GM23338 (cell line): ENCODE results near the gene RWDD3. TPM values are rescaled to one million over a fixed set of nuclear protein-coding genes. Genes with fewer than 3 reads are reported as not detected.

Experiments used
- ATAC-seq: fragments of 200-7000 bp; cut with Tn5 transposase; 3 replicates; pipeline ENCODE4 v1.9.1; 2020
- DNase-seq: peaks from one replicate; pipeline ENCODE4 v3.0.0-alpha.2; 2015; ENCODE audit warnings: low spot score
- H2AFZ ChIP-seq: fragments of 200-600 bp; sonication (generic); 2 replicates; pipeline ENCODE4 v1.8.0; 2016; ENCODE audit warnings: antibody characterized with exemption, mild to moderate bottlenecking, moderate library complexity
- H3F3A ChIP-seq: fragments of 200-600 bp; sonication (generic); replicated peaks from 2 replicates; pipeline ENCODE4 v1.8.0; 2017; ENCODE audit warnings: antibody characterized with exemption, mixed run types, low read depth
- H3K27ac ChIP-seq: fragments of 200-600 bp; sonication (generic); 2 replicates; pipeline ENCODE4 v1.6.1; 2016; ENCODE audit warnings: low read depth
- H3K27me3 ChIP-seq: fragments of 200-600 bp; sonication (generic); 2 replicates; pipeline ENCODE4 v1.8.0; 2016; ENCODE audit warnings: mild to moderate bottlenecking, mixed run types, moderate library complexity; ENCODE audit not compliant: insufficient read depth
- H3K36me3 ChIP-seq: fragments of 200-600 bp; sonication (generic); 2 replicates; pipeline ENCODE4 v1.8.0; 2016; ENCODE audit warnings: mild to moderate bottlenecking; ENCODE audit not compliant: insufficient read depth
- H3K4me1 ChIP-seq: fragments of 200-600 bp; sonication (generic); 2 replicates; pipeline ENCODE4 v1.8.0; 2016; ENCODE audit warnings: mild to moderate bottlenecking, moderate library complexity; ENCODE audit not compliant: insufficient read depth
- H3K4me2 ChIP-seq: fragments of 200-600 bp; sonication (generic); 2 replicates; pipeline ENCODE4 v1.7.1; 2017; ENCODE audit warnings: mixed run types
- H3K4me3 ChIP-seq: fragments of 200-600 bp; sonication (generic); 2 replicates; pipeline ENCODE4 v1.6.1; 2016; ENCODE audit warnings: mixed run types
- H3K79me2 ChIP-seq: fragments of 200-600 bp; sonication (generic); replicated peaks from 2 replicates; pipeline ENCODE4 v1.8.0; 2017; ENCODE audit warnings: mild to moderate bottlenecking; ENCODE audit not compliant: insufficient read depth
- H3K9me2 ChIP-seq: fragments of 200-600 bp; sonication (generic); 2 replicates; pipeline ENCODE4 v1.8.0; 2017; ENCODE audit not compliant: insufficient read depth
- H4K20me1 ChIP-seq: fragments of 200-600 bp; sonication (generic); replicated peaks from 2 replicates; pipeline ENCODE4 v1.8.0; 2017; ENCODE audit warnings: mild to moderate bottlenecking; ENCODE audit not compliant: insufficient read depth
- H3K27ac Mint-ChIP-seq: 2 replicates; pipeline ENCODE4 v1.8.0; 2020; ENCODE audit warnings: inconsistent platforms, mild to moderate bottlenecking, moderate library complexity, mixed read lengths
- H3K27me3 Mint-ChIP-seq: 3 replicates; pipeline ENCODE4 v1.8.0; 2022; ENCODE audit warnings: low read depth, mild to moderate bottlenecking, moderate library complexity, mixed read lengths, inconsistent platforms; ENCODE audit not compliant: insufficient read depth, poor library complexity
- H3K36me3 Mint-ChIP-seq: 3 replicates; pipeline ENCODE4 v1.8.0; 2021; ENCODE audit warnings: low read depth, mild to moderate bottlenecking, inconsistent platforms, moderate library complexity, mixed read lengths
- H3K4me1 Mint-ChIP-seq: 3 replicates; pipeline ENCODE4 v1.8.0; 2020; ENCODE audit warnings: mild to moderate bottlenecking, inconsistent platforms, mixed read lengths
- H3K4me3 Mint-ChIP-seq: 3 replicates; pipeline ENCODE4 v1.8.0; 2021; ENCODE audit warnings: moderate library complexity, mild to moderate bottlenecking, inconsistent platforms, mixed read lengths
- H3K9me3 Mint-ChIP-seq: 3 replicates; pipeline ENCODE4 v1.8.0; 2020; ENCODE audit warnings: moderate library complexity, mild to moderate bottlenecking, inconsistent platforms, mixed read lengths
- EZH2phosphoT487 ChIP-seq: fragments of 200-600 bp; sonication (generic); IDR thresholded peaks from one replicate; pipeline ENCODE4 v1.8.1; 2018; ENCODE audit warnings: antibody characterized with exemption; ENCODE audit not compliant: unreplicated experiment
- JUNB ChIP-seq: IDR thresholded peaks from one replicate; pipeline ENCODE4 v1.6.1; 2016; ENCODE audit warnings: antibody characterized with exemption; ENCODE audit not compliant: unreplicated experiment
- STAT1 ChIP-seq: IDR thresholded peaks from one replicate; pipeline ENCODE4 v1.6.1; 2016; ENCODE audit warnings: antibody characterized with exemption; ENCODE audit not compliant: unreplicated experiment
- ZNF114 ChIP-seq: fragments of 250-450 bp; sonication (Bioruptor Pico); IDR thresholded peaks from 2 replicates; pipeline ENCODE4 v1.5.0; 2020; ENCODE audit warnings: mild to moderate bottlenecking, moderate library complexity
- ZNF331 ChIP-seq: fragments of 250-450 bp; sonication (Bioruptor Pico); IDR thresholded peaks from 2 replicates; pipeline ENCODE4 v1.5.0; 2020; ENCODE audit warnings: low read depth, mild to moderate bottlenecking, moderate library complexity
- ZNF462 ChIP-seq: fragments of 250-450 bp; sonication (Bioruptor Pico); IDR thresholded peaks from 2 replicates; pipeline ENCODE4 v1.5.0; 2020; ENCODE audit warnings: mild to moderate bottlenecking, moderate library complexity
- polyA plus RNA-seq: library from polyadenylated mRNA; unstranded; fragments of >200 nt; fragmentation: Nextera tagmentation; extraction: Ambion mirVana; gene quantifications from 2 replicates; pipeline ENCODE4 v1.2.1, GENCODE V29; 2016
- total RNA-seq: library from RNA; depleted of rRNA; stranded (reverse); fragments of >200 nt; shearing (Covaris generic); gene quantifications from 2 replicates; pipeline ENCODE4 v1.2.3, GENCODE V29; 2014
- TF ChIP-seq, protein P1 (sequence below): IDR thresholded peaks from one replicate; pipeline ENCODE4 v1.6.1; 2018; ENCODE audit warnings: antibody characterized with exemption; ENCODE audit not compliant: unreplicated experiment

Gene RWDD3
- total and polyA plus RNA-seq, 2 experiments from 2014 or later = 19.3 to 50.7 TPM

GRCh38 chr1:95216292-95216990 is 17.6 kb upstream of the RWDD3 start (continued):
- TF ChIP-seq, protein P1, sequence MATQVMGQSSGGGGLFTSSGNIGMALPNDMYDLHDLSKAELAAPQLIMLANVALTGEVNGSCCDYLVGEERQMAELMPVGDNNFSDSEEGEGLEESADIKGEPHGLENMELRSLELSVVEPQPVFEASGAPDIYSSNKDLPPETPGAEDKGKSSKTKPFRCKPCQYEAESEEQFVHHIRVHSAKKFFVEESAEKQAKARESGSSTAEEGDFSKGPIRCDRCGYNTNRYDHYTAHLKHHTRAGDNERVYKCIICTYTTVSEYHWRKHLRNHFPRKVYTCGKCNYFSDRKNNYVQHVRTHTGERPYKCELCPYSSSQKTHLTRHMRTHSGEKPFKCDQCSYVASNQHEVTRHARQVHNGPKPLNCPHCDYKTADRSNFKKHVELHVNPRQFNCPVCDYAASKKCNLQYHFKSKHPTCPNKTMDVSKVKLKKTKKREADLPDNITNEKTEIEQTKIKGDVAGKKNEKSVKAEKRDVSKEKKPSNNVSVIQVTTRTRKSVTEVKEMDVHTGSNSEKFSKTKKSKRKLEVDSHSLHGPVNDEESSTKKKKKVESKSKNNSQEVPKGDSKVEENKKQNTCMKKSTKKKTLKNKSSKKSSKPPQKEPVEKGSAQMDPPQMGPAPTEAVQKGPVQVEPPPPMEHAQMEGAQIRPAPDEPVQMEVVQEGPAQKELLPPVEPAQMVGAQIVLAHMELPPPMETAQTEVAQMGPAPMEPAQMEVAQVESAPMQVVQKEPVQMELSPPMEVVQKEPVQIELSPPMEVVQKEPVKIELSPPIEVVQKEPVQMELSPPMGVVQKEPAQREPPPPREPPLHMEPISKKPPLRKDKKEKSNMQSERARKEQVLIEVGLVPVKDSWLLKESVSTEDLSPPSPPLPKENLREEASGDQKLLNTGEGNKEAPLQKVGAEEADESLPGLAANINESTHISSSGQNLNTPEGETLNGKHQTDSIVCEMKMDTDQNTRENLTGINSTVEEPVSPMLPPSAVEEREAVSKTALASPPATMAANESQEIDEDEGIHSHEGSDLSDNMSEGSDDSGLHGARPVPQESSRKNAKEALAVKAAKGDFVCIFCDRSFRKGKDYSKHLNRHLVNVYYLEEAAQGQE = no peak

GRCh38 chr1:95217371-95217770 is 16.6 kb upstream of the RWDD3 start:
- H3K27ac Mint-ChIP-seq = no peak overlapping the region
- Histone ChIP-seq H3K36me3 (no peaks in the 10 kb centered on the region), H3F3A (no peaks in the 10 kb centered on the region), H3K4me2 (no peak overlapping the region), H2AFZ (no peak overlapping the region), H3K27ac (no peak overlapping the region), H3K4me1 (0 out of 2 replicates have a peak, but pooled peaks cover 5% of the 10 kb centered on the region), H3K9me2 (0 out of 2 replicates have a peak, but pooled peaks cover 7% of the 10 kb centered on the region), H3K4me3 (no peak overlapping the region), H3K27me3 (no peaks in the 10 kb centered on the region), H3K79me2 (no peaks in the 10 kb centered on the region), H4K20me1 (no peaks in the 10 kb centered on the region)
- no peak for DNase-seq
- peaks cover 8% of the 10 kb centered on the region; the same call in 2 of the 3 replicates for H3K9me3 Mint-ChIP-seq
- H3K27me3 Mint-ChIP-seq = peaks cover 2% of the 10 kb centered on the region
- H3K36me3 Mint-ChIP-seq = peaks cover 6% of the 10 kb centered on the region; the same call in 1 of the 3 replicates
- H3K4me1 Mint-ChIP-seq = peaks cover 10% of the 10 kb centered on the region; the same call in 2 of the 3 replicates
- H3K4me3 Mint-ChIP-seq = no peak overlapping the region
- TF ChIP-seq STAT1 = no peak
- no peak for TF ChIP-seq ZNF114 (CRISPR knock-in tag)
- TF ChIP-seq ZNF331 (CRISPR knock-in tag) = no peak
- TF ChIP-seq JUNB = no peak
- TF ChIP-seq EZH2phosphoT487 = no peak
- TF ChIP-seq ZNF462 (CRISPR knock-in tag) = no peak
- ATAC-seq = no peak
